Measurements from ENCODE around the gene CMC2.
A peak's percentile ranks its signal among the peaks of the same experiment; 100 is the strongest.

Gene CMC2

DNA sequence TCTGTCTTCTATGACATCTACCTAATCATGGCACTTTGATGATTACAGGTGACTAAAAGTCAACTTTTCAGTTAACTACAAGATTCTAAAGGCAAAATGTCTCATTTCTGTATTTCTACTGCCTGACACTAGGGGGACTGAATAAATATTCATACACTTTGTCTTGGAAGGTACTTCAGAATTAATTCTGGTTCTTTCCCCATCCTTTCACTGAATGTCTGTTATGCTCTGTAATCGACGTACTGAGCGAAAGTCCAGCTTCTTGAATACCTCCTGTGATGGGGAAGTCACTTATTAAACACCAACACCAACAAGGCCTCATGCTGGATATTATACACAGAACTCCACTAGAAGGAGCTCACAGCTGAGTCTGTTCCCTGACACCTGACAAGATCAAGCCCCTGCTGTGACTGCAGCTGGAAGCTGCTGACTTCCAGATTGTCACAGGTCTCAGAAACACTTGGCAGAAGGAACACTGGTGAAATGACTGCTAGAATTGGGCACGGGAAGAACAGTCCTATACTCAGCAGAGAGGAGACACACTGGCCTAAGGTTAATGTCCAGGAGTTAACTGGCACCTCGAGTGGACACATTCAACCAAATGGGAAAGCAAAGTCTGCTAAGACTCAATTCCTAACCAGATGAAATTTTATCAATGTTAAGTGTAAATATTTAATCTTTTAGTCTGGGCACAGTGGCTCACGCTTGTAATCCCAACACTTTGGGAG is 31.9 kb downstream of the CMC2 start:
- no peak for DNase-seq (ENCODE audit: low read depth in 2 of 2)

GRCh38 chr16:80973991-80974390 is 32.7 kb downstream of the CMC2 start:
- DNase-seq (ENCODE audit: low read depth in 2 of 2): no peak

DNA sequence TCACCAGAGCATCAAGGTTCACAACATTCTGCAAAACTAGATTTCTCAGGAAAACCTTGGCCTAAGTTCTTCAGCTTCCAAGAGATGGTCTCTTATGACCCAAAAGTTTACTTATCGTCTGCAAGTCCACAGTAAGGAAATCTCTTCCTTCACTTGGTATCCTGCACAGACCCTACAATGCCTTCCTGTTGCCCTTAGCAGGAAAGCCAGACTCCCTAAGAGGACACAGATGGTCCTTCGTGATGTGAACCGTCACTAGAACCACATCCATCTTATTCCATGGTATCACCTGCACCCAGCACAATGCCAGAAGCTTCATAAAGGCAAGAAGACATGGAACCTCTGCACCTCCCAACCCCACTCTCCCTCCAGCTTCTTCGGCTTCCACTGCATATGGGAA is 34.1 kb downstream of the CMC2 start:
- no peak for DNase-seq (ENCODE audit: low read depth in 2 of 2)

DNA sequence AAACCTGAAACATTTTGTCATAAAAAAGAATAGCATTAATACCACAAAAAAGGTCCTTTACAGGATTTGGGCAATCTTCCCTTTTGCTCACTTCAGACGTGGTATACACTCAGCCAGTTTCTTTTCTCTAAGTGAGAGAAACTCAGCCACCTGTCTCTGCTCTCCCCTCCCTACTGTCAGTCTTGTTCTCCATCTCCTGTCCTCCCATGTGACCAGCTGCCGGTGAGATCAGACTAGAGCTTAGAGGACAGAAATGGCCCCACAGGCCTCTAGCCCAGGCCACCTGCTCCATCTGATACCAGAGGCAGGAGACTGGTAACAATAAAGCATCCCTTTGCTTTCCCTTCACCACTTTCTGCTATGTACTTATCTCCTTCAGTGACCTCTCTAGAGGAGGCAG is 34.9 kb downstream of the CMC2 start:
- no peak for DNase-seq (ENCODE audit: low read depth in 2 of 2)

GRCh38 chr16:80969114-80969484 is 37.6 kb downstream of the CMC2 start:
- DNase-seq (ENCODE audit: low read depth in 2 of 2): no peak

- no peak for DNase-seq (ENCODE audit: low read depth in 2 of 2)
Observed at GRCh38 chr16:80968386-80969113, 38.1 kb downstream of the CMC2 start.

DNA sequence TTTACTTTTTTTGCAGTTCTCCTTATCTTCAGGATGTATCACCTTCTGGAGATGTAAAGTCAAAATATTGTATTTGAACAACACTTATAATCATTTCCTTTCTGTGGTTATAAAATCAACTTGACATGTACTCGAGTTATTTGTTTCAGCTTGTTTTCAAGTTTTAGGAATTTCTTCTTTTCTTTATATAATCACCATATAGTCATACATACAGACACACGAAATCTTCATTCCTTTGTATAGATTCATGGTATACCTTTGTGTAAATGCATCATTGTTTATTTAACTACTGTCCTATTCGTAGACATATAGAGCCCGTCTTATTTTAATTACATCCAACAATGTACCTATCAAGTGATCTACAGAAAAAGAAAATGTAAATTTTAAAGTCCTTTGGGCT is 40.1 kb downstream of the CMC2 start:
- no peak for DNase-seq (ENCODE audit: low read depth in 2 of 2)

DNA sequence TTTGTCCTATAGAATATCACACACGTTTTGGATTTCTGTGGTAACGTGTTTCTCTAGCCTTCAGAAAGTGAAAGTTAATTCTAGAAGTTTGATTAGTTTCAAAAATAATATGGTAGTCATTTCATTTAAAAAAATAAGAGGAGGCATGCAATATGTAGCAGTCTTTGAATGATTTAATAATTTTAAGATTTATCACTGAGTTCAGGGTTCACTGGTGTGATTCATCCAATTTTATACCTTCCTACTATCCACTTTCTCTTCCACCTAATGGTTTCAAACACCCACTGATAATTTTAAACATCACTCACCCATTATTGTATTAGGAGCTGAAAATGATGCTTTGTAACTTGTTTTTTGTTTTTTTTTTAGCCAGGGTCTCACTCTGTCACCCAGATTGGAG is 42.3 kb downstream of the CMC2 start:
- DNase-seq (ENCODE audit: low read depth in 2 of 2): no peak

DNA sequence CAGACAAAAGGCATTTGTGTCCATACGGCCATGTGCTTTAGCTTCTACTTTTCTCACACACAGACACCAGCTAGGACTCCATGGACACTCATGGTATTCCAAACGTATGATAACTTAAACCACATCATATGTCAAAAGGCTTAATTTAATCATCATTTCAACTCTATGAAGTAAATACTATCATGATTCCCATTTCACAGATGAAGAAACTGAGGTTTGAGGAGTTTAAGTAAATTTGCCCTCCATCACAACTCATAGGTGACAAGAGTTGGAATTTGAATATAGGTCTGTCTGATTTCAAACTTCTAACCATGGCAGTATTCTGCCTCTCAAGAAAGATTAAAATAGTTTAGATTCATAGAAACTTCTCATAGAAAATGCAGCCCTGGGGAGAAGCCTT is 43.8 kb downstream of the CMC2 start:
- DNase-seq (ENCODE audit: low read depth in 2 of 2): no peak

DNA sequence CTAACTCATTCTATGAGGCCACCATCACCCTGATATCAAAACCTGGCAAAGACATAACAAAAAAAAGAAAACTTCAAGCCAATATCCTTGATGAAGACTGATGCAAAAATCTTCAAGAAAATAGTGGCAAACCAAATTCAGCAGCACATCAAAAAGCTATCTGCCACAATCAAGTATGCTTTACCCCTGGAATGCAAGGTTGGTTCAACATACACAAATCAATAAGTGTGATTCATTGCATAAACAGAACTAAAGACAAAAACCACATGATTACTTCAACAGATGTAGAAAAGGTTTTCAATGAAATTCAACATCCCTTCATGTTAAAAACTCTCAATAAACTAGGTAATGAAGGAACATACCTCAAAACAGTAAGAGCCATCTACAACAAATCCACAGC is 48.4 kb downstream of the CMC2 start:
- DNase-seq (ENCODE audit: low read depth in 2 of 2): no peak

DNA sequence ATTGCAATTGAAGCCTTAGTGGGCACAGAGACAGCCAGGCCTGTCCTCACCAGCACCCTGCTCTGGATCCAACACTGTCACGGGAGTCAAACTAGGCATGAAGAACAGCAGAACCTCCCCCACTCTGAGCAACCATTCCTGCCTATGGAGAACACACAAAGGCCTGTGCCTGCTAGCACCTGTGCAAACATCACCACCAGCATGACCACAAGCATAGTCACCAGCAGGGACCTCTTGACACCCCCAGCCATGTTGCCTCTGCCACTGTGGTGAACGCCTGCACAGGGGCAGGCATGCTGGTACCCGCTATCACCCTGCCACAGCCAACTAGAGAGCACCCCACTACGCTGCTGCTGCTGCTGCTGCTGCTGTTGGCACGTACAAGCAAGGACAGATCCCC is 51.7 kb downstream of the CMC2 start:
- DNase-seq (ENCODE audit: low read depth in 2 of 2): no peak

DNA sequence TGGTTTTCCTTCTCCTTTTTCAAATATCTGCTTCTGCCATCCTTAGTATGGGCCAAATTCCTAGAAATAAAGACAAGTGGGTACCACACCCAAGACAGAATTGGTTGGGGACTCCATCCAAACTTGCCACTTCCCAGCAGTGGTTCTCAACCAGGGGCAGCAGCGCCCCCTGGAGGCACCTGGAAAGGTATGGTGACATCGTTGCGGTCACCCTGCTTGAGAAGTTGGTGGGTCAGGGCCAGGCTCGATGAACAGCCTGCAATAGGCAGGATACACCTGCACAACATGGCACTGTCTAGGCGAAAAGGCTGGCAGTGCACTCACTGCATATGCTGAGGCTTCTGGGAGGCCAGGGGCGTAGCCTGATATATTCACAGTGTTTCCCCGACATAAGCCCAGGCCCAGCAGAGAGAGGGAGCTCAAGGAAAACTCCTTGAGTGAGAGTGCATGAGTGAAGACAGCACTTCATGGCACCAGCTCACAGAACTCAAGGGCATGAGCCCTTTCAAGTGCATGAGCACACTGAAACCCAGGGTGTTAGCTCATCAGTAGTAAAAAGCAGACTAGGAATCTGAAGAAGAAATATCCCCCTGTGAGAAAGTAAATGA is 57.7 kb downstream of the CMC2 start:
- DNase-seq (ENCODE audit: low read depth in 2 of 2): peak in 1 of 2 donors; percentile 1

- no peak for DNase-seq (ENCODE audit: low read depth in 2 of 2)
Observed at GRCh38 chr16:80947708-80948625, 58.7 kb downstream of the CMC2 start.

- DNase-seq (ENCODE audit: low read depth in 2 of 2): no peak
Observed at GRCh38 chr16:80947239-80947638, 59.4 kb downstream of the CMC2 start.

DNA sequence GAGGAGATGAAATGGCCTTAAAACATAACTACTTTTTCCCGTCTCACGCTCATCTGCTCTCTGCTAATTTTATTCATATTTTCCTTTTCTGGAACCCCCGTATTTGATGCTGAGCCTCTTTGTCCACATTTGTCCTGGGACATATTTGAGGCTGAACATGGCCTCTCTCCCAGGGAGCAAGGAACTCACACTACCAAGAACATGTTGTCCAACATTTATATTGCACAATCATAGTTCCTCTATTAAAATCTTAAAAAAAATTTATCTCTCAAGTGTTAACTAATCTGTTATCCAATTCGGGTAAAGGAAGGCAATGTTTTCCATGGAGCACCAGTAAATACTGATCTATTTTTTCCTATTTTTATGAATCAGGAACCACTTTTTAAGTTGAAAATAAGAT is 60.2 kb downstream of the CMC2 start:
- no peak for DNase-seq (ENCODE audit: low read depth in 2 of 2)

DNA sequence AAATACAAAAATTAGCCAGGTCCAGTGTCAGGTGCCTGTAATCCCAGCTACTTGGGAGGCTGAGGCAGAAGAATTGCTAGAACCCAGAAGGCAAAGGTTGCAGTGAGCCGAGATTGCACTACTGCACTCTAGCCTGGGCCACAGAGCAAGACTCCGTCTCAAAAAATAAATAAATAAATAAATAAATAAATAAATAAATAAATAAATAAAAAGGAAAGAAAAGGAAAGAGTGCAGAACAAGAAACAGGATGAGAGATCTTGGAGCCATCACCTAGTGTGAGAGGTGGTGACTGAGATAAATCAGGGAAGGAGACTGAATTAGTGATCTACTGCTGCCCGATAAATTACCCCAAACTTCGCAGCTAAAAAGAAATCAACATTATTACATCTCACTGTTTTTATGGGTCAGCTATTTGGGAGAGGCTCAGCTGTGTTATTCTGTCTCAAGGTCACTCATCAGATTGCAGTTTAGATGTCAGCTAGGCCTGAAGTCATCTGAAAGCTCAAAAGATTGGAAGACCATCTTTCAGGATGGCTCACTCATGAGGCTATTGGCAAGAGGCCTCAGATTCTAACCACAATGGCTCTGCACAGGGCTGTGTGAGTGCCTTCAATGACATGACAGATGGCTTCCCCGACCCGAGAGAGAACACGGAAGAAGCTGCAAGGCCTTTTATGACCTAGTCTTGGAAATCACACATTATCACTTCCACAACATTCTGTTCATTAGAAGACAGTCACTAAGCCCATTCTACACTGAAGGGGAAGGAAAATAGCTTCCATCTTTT is 66.4 kb downstream of the CMC2 start:
- no peak for DNase-seq (ENCODE audit: low read depth in 2 of 2)

GRCh38 chr16:80938879-80939260 is 67.8 kb downstream of the CMC2 start:
- no peak for DNase-seq (ENCODE audit: low read depth in 2 of 2)

GRCh38 chr16:80938004-80938878 is 68.4 kb downstream of the CMC2 start:
- no peak for DNase-seq (ENCODE audit: low read depth in 2 of 2)

DNA sequence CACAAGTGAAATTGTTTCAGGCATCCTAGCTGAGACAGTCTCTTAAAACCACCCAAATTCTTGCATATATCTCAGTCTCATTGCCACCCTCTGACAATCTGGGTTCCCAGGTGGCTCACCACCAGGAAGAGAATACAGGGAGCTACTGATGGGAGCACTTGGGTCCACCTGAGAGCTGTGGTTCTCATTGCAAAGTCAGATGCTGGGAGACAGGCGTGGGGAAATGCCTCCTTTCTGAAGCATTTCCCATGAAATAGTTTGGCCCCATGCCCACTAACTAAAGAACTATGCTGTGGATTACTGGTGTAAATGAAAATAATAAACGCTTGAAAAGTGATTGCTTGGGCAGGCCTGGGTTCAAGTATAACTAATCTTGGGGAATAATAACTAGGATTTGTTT is 70.3 kb downstream of the CMC2 start:
- no peak for DNase-seq (ENCODE audit: low read depth in 2 of 2)

DNA sequence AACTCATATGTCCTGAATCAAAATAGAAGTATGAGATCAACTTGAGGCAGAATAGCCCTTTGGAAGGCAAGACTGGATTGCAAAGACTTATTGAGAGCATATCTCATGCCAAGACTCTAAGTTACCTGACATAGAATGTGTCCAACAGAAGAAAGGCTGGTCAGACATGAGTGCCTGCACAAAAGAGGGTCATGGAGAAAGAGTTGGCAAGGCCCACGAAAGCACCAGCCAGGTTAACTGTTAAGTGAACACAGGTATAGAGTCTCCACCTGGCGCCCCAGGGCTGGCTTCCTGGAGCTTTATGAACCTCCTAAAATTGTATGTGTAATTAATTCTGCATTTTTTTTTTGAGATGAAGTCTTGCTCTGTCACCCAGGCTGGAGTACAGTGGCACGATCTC is 71.0 kb downstream of the CMC2 start:
- DNase-seq (ENCODE audit: low read depth in 2 of 2): no peak

All from stimulated activated CD8-positive, alpha-beta memory T cell treated with anti-CD3 and anti-CD28 coated beads, Interleukin-7, amount 100 ng/mL, for 4 hours (primary cell).